Hematopoietic multipotent progenitor cell treated with erythropoietin and hydrocortisone succinate and interleukin-3 and kit ligand, for 4 days (in vitro differentiated cells): Measurements from ENCODE around the gene DUSP7.

Source experiments
- DNase-seq: peaks from one replicate; pipeline ENCODE4 v3.0.0-alpha.2; 2015

The DUSP7 gene

DNA sequence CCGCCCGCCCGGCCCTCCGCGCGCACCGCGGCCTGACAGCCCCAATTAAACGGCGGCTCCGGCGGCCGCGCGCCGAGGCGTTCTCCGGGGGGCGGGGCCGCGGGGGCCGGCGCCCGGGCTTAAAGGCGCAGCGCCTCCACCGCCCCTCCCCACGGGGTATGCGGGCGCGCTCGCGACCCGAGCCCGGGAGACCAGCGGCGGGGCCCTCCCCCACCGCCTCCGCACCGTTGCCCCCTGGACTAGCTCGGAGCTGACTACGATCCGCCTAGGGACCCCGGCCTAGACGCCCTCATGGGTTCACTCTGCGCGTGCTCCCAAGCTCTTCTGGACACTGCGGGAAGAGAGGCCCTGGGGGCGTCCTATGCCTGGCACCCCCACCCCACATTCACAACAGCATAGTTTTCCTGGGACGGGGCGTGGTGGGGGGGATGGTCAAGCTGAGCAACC, at the start of gene DUSP7:
TSS of gene DUSP7 (minus strand) at position 51 of the 447 bp plus-strand sequence. CDS start 205 bp downstream, outside the sequence.
- peak; percentile 89 for DNase-seq

DNA sequence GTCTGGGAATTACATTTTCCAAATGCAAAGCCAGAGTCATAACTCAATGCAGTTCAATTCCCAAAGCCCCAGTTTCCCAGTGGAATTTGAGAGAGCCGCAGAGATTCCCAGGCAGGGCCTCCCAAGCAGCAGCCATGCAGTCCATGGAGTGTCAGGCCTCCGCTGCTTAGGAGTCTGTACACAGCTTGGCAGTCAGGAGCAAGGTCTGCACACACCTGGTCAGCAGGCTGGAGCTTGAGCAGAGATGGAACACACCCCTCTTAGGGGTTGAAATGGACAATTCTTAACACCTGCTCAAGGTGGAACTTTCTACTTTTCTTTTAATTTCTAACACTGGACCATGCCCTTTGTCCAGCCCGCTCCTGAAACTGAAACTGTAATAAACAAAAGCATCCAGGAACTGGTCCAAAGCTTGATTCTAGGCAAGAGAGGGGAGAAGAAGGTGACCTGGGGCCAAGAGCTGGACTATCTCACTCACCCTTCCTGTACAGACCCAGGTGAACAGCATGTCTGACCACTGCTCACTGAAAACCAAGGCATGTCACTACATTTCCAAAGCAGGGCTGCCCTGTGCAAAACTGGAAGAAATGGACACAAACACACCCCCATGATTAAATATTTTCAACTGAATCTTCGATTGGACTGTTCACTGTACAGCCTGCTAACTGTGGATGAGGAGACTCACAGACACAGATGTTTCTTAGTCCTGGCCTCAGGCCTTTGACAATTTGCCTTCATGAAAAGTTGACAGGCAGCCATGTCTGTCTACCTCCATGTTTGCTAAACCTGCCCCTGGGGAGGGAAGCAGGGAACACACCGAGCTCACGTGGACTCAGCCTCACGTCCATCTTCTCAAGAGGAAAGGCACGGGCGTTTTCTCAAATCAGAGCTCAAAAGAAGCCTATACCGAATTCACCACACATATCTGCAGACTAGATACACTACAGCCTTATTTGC, 48.6 kb upstream of the DUSP7 start:
- DNase-seq: no peak

- DNase-seq: no peak
Measured at GRCh38 chr3:52102934-52103333, 46.6 kb upstream of the DUSP7 start.

- no peak for DNase-seq
Measured at GRCh38 chr3:52099001-52099401, 42.6 kb upstream of the DUSP7 start.

- DNase-seq: peak; percentile 23
Measured at GRCh38 chr3:52097851-52098507, 41.6 kb upstream of the DUSP7 start.

- DNase-seq: no peak
Measured at GRCh38 chr3:52095990-52096775, 39.8 kb upstream of the DUSP7 start.

- no peak for DNase-seq
Measured at GRCh38 chr3:52094571-52095485, 38.5 kb upstream of the DUSP7 start.

DNA sequence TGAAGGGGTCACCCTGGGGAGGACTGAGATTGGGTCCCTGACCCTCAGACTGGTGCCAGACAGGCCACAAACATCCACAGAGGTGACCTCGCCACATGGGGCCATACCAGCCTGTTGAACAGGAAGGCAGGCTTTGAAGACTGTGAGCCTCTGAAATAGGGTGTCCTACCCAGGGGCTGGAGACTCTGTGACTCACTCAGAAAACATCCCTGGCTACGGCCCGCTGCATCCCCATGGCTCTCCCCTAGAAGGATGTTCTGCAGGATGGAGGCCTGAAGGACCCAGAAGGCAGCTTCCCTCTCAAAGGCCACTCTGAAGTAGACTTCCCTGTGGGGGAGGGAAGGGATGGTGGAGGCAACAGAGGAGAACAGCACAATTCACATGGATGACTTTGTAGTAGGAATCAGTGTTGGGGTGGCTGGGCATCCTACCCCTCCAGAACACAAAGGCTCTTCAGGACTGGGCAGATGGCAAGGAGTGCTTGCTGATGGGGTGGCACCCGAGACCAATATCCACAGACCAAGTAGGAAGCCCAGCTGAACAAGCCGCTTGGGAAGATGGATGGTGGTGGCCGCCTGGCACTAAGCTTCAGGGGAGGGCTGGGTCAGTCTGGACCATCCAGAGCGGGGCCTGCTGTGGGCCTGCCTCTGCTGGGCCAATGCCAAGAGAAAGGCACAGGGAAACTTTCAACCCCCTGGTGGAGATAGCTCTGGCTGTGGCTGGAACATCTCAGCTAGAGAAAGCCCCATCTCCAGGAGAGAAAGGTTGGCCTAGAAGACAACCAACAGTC, 37.6 kb upstream of the DUSP7 start:
- no peak for DNase-seq

DNA sequence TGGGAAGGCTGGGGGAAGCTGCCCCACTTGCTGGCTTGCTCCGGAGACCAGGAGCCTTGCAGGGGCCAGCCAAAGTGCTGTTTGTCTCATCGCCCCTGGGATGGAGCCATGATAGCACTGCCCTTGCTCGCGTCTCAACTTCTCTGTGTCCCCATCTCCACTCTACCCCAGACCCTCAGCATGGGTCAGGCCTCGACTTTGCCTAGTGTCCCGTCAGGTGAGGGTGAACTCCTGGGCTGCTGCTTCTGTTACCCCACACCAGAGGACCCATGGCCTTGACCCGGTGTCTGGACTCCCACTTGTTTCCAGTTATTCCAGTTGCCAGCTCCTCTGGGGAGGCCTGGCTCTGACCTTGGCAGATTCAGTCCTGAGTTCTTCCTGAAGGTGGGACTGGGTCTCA, 36.5 kb upstream of the DUSP7 start:
- no peak for DNase-seq

GRCh38 chr3:52092271-52092660, 35.9 kb upstream of the DUSP7 start:
- no peak for DNase-seq

DNA sequence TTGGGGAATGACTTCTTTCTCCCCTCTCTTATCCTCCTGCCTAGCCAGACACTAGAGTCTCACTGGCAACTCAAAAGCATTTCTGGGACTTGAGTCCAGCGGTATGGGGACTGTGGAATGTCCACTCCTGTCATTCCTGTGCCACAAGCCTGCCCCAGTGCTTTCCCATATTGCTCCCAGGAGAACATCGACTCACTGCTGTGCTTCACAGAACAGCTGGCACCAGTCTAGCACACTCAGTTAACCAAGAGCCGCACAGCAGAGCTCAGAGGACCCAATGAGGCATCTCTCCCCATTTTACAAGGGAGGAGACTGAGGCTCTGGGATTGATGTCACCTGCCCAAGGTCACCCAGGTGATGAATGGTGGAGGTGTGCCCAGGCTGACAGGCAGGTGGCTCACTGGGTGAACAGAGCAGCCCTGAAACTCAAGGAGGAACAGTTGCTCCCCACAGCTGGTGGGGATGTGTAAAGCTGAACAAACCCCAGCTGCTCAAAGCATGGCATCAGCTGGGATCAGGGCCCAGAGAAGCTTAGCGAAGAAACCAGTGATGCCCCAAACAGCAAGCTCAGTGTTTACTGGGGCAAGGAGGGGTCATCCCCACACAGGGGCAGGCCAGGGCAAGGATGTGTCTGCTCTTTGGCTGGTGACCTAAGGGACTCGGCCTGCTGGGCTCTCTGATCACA, 35.4 kb upstream of the DUSP7 start:
- DNase-seq: no peak

- DNase-seq: no peak
Measured at GRCh38 chr3:52090933-52091468, 34.6 kb upstream of the DUSP7 start.

- DNase-seq: no peak
Measured at GRCh38 chr3:52090131-52090932, 34.0 kb upstream of the DUSP7 start.

DNA sequence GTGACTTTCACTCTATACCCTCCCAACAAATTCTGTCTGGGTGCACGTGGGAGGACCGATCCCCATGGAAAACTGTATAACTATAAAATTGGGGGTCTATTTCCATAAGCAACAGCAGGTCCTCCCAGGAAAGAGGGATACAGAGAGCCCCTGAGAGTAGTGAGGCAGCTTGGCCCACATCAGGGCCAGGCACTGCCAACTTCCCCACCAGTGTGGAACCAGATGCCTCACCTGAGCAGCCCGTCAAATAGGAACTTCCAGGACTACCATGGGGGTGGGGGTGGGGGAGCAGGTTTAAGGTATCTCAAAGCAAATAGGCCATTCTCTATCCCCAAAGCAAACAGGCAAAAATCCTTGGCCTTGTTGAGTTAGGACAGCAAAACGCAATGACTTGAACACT, 33.3 kb upstream of the DUSP7 start:
- DNase-seq: no peak

DNA sequence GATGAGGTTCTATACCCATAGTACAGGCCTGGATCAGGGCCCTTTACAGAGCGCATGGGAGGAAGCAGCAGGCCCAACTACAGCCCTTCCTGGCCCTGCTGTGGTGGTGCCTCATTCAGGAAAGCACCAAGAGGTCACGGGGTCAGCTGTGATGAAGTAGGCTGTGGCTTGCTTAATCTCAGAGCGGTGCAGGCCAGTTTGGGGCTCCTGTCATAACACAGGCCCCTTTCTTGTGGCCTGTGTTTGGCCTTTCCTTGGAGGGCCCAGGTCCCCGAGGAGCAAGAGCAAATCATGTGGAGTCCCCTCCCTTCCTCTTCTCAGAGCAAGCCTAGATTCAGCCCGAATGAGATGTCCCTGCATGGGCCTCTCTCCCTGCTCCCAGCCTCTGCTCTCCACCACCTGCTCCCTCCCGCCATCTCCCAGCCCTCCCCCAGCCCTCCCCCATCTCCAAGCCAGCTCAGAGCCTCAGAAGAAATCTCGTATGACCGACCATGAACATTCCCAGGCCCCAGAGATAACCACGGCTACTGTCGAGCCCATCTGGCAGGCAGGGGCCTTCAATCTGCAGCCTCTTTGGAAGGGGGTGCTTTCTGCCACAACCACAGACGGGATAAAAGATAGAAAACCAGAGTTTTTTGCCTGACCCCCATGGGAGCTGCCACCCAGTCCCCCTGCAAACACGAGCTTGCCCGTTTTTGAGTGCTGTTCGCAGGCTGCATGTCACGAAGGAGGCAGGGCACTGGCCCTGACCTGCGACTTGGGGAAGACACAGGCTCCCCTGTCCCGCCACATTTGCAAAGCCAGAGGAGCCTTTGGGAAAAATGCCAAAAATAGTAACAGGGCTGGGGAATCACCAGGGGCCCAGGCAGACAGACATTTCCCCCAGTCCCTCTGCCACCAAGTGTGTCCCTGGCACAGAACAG, 32.3 kb upstream of the DUSP7 start:
- DNase-seq: no peak

DNA sequence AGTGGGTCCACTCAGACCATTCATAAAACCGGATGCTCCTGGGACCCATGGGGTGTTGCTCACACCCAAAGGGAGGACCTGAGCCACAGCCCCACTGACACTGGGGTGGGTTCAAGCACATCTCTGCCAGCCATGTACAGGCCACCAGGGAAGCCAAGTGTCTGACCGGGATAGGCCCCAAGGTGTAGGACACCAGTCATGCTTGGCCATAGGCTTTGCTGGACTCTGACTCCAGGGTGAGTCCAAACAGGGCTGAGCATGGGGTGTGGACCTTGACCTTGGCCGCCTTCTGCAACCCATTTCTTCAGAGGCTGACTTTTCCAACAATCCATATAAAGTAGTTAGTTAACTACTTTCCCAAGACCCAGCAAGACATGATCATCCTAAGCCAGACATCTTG, 31.4 kb upstream of the DUSP7 start:
- no peak for DNase-seq

DNA sequence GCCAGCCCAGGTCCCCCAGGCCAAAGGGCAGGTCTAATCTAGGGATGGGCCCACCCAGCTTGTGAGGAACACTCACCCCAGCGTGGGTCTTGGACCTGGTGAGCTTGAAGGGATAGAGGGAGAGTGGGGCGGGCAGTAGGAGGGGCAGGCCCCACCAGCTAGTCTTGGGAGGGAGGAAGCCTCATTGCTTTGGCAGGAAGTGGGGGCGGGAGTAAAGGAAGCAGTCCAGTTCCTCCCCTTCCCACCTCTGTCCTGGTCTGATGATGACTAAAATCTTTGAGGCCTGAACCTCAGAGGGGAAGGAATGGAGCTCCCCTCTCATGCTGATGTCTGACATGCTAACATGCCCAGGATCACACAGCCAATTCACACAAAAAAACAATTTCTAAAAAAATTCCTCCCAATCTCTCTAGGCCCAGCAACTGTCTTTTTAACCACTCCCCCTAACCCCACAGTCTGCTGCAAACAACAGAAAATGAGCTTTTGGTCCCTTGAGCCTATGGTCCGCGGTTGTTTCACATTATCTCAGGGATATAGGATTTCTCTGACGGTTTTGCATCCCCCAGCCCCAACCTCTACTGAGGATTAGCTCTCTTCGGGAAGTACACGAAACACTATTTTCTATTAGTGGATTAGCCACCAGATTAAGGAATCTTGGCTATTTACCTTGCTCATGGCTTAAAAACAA, 30.7 kb upstream of the DUSP7 start:
- peak; percentile 47 for DNase-seq

DNA sequence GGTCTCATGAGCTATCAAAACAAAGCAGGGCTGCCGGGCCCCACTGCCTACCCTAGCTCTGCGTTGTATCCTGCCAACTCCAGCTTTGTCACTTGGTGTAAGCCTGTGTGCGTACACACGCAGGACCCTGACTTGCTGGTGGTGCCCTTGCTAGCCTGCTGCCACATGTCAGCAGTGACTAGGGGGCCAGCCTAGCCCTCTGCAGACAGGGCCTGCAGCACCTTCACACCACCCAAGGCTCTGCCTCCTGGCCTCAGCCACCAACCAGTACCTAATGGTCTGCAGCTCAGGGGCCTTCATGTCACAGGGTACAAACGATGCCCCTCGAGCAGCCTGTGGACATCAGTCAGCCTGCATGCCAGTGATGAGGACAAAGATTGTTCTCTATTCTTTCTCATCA, 30.1 kb upstream of the DUSP7 start:
- no peak for DNase-seq
